Gastrocnemius medialis (tissue), 4 donors: ENCODE measurements around the gene TRIO.

Source experiments
- CTCF ChIP-seq, 5 experiments: fragments of 450-650 bp in 3 of 5; fragments of 200-600 bp in 2 of 5; sonication (generic) in 2 of 5; IDR thresholded peaks in 4 of 5; conservative IDR thresholded peaks in 1 of 5; 1 replicate in 4 of 5; 2 replicates in 1 of 5; pipeline ENCODE4 v1.5.1; 2016 to 2019; ENCODE audit warnings: antibody characterized with exemption in 5 of 5, mild to moderate bottlenecking in 3 of 5, moderate library complexity in 3 of 5
- POLR2A ChIP-seq, 2 donors: fragments of 450-650 bp; IDR thresholded peaks; one replicate each; pipeline ENCODE4 v1.6.1; 2017; ENCODE audit warnings: antibody characterized with exemption in 2 of 2, mild to moderate bottlenecking in 2 of 2, moderate library complexity in 2 of 2

GRCh38 chr5:14168793-14169262, 25.7 kb downstream of the TRIO start:
- TF ChIP-seq CTCF (IDR thresholded peaks at IDR 0.05 in 4 of 5, conservative IDR thresholded peaks at IDR 0.05 in 1 of 5) (no peak), POLR2A (IDR thresholded peaks at IDR 0.05) (no peak)
